ENCODE data around the gene SLC27A2.
"Not testable (repeated sequence)": the region's sequence is repeated elsewhere in the genome, so short reads cannot be mapped to it uniquely, and the experiment has no call there.

SLC27A2 gene

GRCh38 chr15:50181969-50182218 lies at the start of gene SLC27A2:
TSS of gene SLC27A2 (plus strand) at chr15:50182196. CDS start at chr15:50182428, 232 bp downstream.
- H3K27ac Mint-ChIP-seq, result peak within 1 kb of the TSS; percentile 89
- peaks cover 6% of the 10 kb centered on the region for H3K36me3 Mint-ChIP-seq (ENCODE audit: low read depth)
- H3K4me1 Mint-ChIP-seq (ENCODE audit: low read depth), result peaks cover 43% of the 10 kb centered on the region
- peak within 1 kb of the TSS; percentile 95 for H3K4me3 Mint-ChIP-seq
- H3K9me3 Mint-ChIP-seq, result no peaks in the 10 kb centered on the region
- no peaks in the 10 kb centered on the region for H3K27me3 Mint-ChIP-seq (ENCODE audit: low read depth)

DNA sequence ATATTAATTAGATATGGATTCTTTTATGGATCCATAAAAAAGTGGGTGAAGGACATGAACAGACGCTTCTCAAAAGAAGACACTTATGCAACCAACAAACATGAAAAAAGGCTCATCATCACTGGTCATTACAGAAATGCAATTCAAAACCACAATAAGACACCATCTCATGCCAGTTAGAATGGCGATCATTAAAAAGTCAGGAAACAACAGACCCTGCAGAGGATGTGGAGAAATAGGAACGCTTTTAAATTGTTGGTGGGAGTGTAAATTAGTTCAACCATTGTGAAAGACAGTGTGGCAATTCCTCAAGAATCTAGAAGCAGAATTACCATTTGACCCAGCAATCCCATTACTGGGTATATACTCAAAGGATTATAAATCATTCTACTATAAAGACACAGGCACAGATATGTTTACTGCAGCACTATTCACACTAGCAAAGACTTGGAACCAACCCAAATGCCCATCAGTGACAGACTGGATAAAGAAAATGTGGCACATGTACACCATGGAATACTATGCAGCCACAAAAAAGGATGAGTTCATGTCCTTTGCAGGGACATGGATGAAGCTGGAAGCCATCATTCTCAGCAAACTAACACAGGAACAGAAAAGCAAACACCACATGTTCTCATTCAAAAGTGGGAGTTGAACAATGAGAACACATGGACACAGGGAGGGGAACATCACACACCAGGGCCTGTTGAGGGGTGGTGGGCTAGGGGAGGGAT lies 49.6 kb upstream of the SLC27A2 start:
- Mint-ChIP-seq H3K4me3 (peak overlapping the region; percentile 1), H3K36me3 (ENCODE audit: low read depth) (peaks cover 12% of the 10 kb centered on the region)
- H3K27me3 Mint-ChIP-seq (ENCODE audit: low read depth), result not testable (repeated sequence)

DNA sequence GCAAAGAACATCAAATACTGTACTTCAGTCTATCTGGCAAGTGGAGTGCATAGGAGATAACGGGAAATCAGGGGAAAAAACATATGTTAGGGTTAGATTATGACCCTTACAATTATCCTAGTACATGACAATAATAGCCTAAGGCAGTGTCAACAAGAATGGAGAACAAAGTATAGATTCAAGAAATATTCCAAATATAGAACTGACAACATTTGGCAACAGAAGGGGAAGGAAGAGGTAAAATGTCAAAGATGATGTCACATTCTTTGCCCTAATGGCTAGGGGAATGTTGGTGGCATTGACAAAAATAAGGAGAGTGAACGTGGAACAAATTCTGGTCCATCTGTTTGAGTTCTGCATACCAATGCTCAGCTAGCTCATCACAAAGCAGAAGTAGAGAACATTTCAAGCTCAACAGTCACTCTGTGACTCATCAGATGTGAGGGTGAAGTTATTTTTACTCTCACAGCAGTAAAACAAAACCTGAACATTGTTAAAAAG lies 47.4 kb upstream of the SLC27A2 start:
- Mint-ChIP-seq H3K36me3 (ENCODE audit: low read depth) (peaks cover 6% of the 10 kb centered on the region), H3K4me3 (peak overlapping the region; percentile 42), H3K27ac (peak overlapping the region; percentile 78), H3K27me3 (ENCODE audit: low read depth) (no peaks in the 10 kb centered on the region), H3K9me3 (peaks cover 8% of the 10 kb centered on the region), H3K4me1 (ENCODE audit: low read depth) (peaks cover 44% of the 10 kb centered on the region)

More for the DNA sequence above, 49.6 kb upstream of the SLC27A2 start:
- peak overlapping the region; percentile 21 for H3K27ac Mint-ChIP-seq
- peaks cover 43% of the 10 kb centered on the region for H3K4me1 Mint-ChIP-seq (ENCODE audit: low read depth)
- peaks cover 12% of the 10 kb centered on the region for H3K9me3 Mint-ChIP-seq

GRCh38 chr15:50135031-50135551 lies 46.9 kb upstream of the SLC27A2 start:
- Mint-ChIP-seq H3K27ac (peak overlapping the region; percentile 78), H3K4me1 (ENCODE audit: low read depth) (peaks cover 46% of the 10 kb centered on the region), H3K4me3 (peak overlapping the region; percentile 44), H3K36me3 (ENCODE audit: low read depth) (peaks cover 6% of the 10 kb centered on the region), H3K9me3 (peaks cover 8% of the 10 kb centered on the region), H3K27me3 (ENCODE audit: low read depth) (no peaks in the 10 kb centered on the region)

GRCh38 chr15:50137330-50137761 lies 44.6 kb upstream of the SLC27A2 start:
- H3K4me1 Mint-ChIP-seq (ENCODE audit: low read depth), result peaks cover 49% of the 10 kb centered on the region
- H3K36me3 Mint-ChIP-seq (ENCODE audit: low read depth), result peaks cover 5% of the 10 kb centered on the region
- H3K27me3 Mint-ChIP-seq (ENCODE audit: low read depth), result no peaks in the 10 kb centered on the region
- peak overlapping the region; percentile 19 for H3K4me3 Mint-ChIP-seq
- H3K27ac Mint-ChIP-seq, result peak overlapping the region; percentile 86
- peaks cover 5% of the 10 kb centered on the region for H3K9me3 Mint-ChIP-seq

GRCh38 chr15:50137893-50138292 lies 44.1 kb upstream of the SLC27A2 start:
- Mint-ChIP-seq H3K36me3 (ENCODE audit: low read depth) (peaks cover 1% of the 10 kb centered on the region), H3K27me3 (ENCODE audit: low read depth) (no peaks in the 10 kb centered on the region), H3K4me1 (ENCODE audit: low read depth) (peaks cover 47% of the 10 kb centered on the region), H3K27ac (peak overlapping the region; percentile 86), H3K4me3 (no peak overlapping the region), H3K9me3 (no peaks in the 10 kb centered on the region)

DNA sequence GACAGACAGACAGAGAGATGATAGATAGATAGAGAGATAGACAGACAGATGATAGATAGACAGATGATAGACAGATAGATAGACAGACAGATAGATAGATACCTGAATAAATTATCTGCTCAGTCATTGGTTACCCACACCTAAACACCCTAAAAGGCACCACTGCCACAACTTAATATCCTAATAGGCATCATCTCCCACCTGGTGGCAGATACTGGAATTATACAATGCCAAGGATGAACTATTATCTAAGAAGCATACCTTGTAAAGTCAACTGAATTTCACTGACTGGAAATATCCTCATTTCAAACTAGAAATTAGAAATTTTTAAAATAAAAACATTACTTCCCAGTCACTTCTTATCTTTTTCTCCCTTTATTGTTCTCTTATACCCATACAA lies 43.6 kb upstream of the SLC27A2 start:
- Mint-ChIP-seq H3K4me3 (no peak overlapping the region), H3K9me3 (no peaks in the 10 kb centered on the region), H3K4me1 (ENCODE audit: low read depth) (peaks cover 50% of the 10 kb centered on the region)

DNA sequence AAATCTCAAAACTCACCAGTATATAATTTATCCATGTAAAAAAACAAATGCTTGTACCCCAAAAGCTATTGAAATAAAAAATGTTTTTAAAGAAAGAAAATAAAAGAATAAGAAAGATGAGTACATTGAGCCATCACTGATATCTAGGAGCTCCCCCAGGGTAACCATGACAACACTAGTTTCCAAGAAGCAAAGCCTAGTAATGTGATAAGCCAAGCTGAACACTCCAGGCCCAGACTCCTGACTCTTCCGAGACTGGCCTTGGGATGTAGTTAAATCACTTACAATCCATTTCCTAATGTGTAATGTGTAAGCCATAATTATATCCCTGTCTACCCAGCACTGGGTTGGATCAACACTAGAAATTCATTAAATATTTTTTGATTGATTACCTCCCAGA lies 41.9 kb upstream of the SLC27A2 start:
- Mint-ChIP-seq H3K27ac (no peak overlapping the region), H3K4me3 (no peak overlapping the region), H3K27me3 (ENCODE audit: low read depth) (no peaks in the 10 kb centered on the region), H3K36me3 (ENCODE audit: low read depth) (peaks cover 8% of the 10 kb centered on the region), H3K4me1 (ENCODE audit: low read depth) (peaks cover 56% of the 10 kb centered on the region), H3K9me3 (no peaks in the 10 kb centered on the region)

More for the DNA sequence above, 43.6 kb upstream of the SLC27A2 start:
- Mint-ChIP-seq H3K36me3 (ENCODE audit: low read depth) (peaks cover 1% of the 10 kb centered on the region), H3K27ac (peak overlapping the region; percentile 86), H3K27me3 (ENCODE audit: low read depth) (no peaks in the 10 kb centered on the region)

DNA sequence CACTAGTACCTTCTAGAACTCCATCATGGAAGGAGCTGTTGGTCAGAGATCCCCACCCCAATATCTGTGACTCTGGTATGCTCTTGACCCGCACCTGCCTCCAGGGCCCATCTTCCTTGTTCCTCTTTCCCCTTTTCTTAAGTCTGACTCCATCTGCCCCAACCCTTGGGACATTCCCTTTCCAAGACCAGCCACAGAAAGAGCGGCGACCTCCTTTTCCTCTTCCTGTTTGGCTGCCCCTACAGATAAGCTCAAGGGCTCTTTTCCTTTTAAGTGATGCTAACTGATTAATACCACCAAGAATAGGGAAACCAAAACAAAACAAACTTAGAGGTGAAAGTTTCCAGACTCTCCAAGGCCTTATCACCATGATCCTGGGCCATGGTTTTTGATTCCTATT lies 41.0 kb upstream of the SLC27A2 start:
- H3K27ac Mint-ChIP-seq, result no peak overlapping the region

GRCh38 chr15:50141856-50142255 lies 40.1 kb upstream of the SLC27A2 start:
- H3K27ac Mint-ChIP-seq, result no peak overlapping the region
- H3K4me1 Mint-ChIP-seq (ENCODE audit: low read depth), result peaks cover 49% of the 10 kb centered on the region
- H3K36me3 Mint-ChIP-seq (ENCODE audit: low read depth), result peaks cover 8% of the 10 kb centered on the region
- no peaks in the 10 kb centered on the region for H3K27me3 Mint-ChIP-seq (ENCODE audit: low read depth)
- H3K4me3 Mint-ChIP-seq, result no peak overlapping the region
- H3K9me3 Mint-ChIP-seq, result no peaks in the 10 kb centered on the region

More for the DNA sequence above, 41.0 kb upstream of the SLC27A2 start:
- Mint-ChIP-seq H3K4me1 (ENCODE audit: low read depth) (peaks cover 50% of the 10 kb centered on the region), H3K9me3 (no peaks in the 10 kb centered on the region), H3K4me3 (no peak overlapping the region), H3K36me3 (ENCODE audit: low read depth) (peaks cover 8% of the 10 kb centered on the region), H3K27me3 (ENCODE audit: low read depth) (no peaks in the 10 kb centered on the region)

GRCh38 chr15:50143255-50143860 lies 38.6 kb upstream of the SLC27A2 start:
- no peaks in the 10 kb centered on the region for H3K27me3 Mint-ChIP-seq (ENCODE audit: low read depth)
- no peak overlapping the region for H3K27ac Mint-ChIP-seq
- peaks cover 35% of the 10 kb centered on the region for H3K4me1 Mint-ChIP-seq (ENCODE audit: low read depth)
- H3K36me3 Mint-ChIP-seq (ENCODE audit: low read depth), result peaks cover 8% of the 10 kb centered on the region
- no peak overlapping the region for H3K4me3 Mint-ChIP-seq
- no peaks in the 10 kb centered on the region for H3K9me3 Mint-ChIP-seq

DNA sequence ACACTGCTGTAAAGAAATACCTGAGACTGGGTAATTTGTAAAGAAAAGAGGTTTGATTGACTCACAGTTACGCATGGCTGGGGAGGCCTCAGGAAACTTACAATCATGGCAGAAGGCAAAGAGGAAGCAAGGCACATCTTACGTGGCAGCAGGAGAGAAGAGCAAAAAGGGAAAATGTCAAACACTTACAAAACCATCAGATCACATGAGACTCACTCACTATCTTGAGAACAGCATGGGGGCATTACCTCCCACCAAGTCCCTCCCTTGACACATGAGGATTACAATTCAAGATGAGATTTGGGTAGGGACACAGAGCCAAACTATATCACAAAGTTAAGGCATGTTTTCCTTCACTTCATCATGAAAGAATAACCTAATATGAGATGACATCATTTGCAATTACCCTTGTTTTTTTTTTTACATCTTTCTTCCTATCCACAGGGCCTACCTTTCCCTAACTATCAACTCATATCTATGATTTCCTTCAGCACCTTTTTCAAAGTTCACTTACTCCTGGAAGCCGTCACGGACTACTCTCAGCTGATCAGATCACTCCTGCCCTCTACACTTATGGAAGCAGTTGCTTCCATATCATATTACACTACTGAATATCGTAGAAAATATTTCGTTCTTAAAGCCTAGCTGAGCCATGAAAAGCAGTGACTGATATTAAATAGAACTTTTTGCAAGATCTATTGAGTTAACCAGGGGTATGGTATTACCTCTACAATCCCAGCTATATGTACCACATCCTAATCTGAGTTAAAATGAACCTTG lies 37.5 kb upstream of the SLC27A2 start:
- Mint-ChIP-seq H3K27ac (peak overlapping the region; percentile 27), H3K4me1 (ENCODE audit: low read depth) (peaks cover 33% of the 10 kb centered on the region), H3K27me3 (ENCODE audit: low read depth) (no peaks in the 10 kb centered on the region), H3K36me3 (ENCODE audit: low read depth) (peaks cover 8% of the 10 kb centered on the region), H3K9me3 (no peaks in the 10 kb centered on the region), H3K4me3 (no peak overlapping the region)

DNA sequence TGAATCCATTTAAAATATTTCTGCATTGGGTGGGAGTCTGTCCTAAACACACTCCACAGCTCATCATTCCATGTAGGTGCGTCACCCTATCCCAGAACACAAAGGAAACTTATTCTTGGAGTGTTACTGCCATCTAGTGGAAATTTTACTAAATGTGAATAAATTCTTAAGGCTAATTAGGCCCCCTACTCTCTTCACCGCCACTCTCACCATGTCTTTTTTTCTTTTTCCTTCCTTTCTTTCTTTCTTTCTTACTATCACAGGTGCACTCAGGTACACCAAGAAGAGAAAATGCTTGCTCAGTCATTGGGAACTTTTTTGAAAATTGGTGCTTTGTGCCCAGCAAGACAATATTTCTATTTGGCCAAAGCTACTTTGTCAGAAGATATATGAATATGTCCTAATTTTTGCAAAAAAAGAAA lies 36.5 kb upstream of the SLC27A2 start:
- peaks cover 8% of the 10 kb centered on the region for H3K36me3 Mint-ChIP-seq (ENCODE audit: low read depth)
- no peak overlapping the region for H3K4me3 Mint-ChIP-seq
- H3K27me3 Mint-ChIP-seq (ENCODE audit: low read depth), result no peaks in the 10 kb centered on the region
- H3K4me1 Mint-ChIP-seq (ENCODE audit: low read depth), result peaks cover 31% of the 10 kb centered on the region
- no peaks in the 10 kb centered on the region for H3K9me3 Mint-ChIP-seq
- H3K27ac Mint-ChIP-seq, result no peak overlapping the region

- no peak overlapping the region for H3K27ac Mint-ChIP-seq
- no peaks in the 10 kb centered on the region for H3K9me3 Mint-ChIP-seq
- H3K36me3 Mint-ChIP-seq (ENCODE audit: low read depth), result peaks cover 8% of the 10 kb centered on the region
- H3K4me3 Mint-ChIP-seq, result no peak overlapping the region
- H3K27me3 Mint-ChIP-seq (ENCODE audit: low read depth), result no peaks in the 10 kb centered on the region
- peaks cover 30% of the 10 kb centered on the region for H3K4me1 Mint-ChIP-seq (ENCODE audit: low read depth)
Measured at GRCh38 chr15:50146632-50147031, 35.4 kb upstream of the SLC27A2 start.
